ENCODE measurements around the gene UGT1A3. TPM values are rescaled to one million over a fixed set of nuclear protein-coding genes. Genes with fewer than 3 reads are reported as not detected.

Gene UGT1A3
- total and polyA plus RNA-seq, 7 donors: not detected

GRCh38 chr2:233711312-233712008 is 17.4 kb upstream of the UGT1A3 start:
- no peaks in the 10 kb centered on the region for H3K36me3 ChIP-seq (ENCODE audit: insufficient read depth in 1 of 2, low read depth in 1 of 2)
- WGBS, 3 donors: 32 to 37% (median 32%) methylated on average over 11 of the region's 11 CpGs
- DNase-seq (peak; percentile 59 to 75), ATAC-seq (peak in 1 of 4 donors; percentile 76)
- H3K27me3 ChIP-seq (ENCODE audit: insufficient read depth in 3 of 3, low read length in 2 of 3): no peaks in the 10 kb centered on the region
- no peak overlapping the region for H3K4me3 ChIP-seq
- H3K4me1 ChIP-seq: no peaks in the 10 kb centered on the region
- peak; percentile 48 for TF ChIP-seq CTCF (IDR thresholded peaks at IDR 0.05)
- intact Hi-C loops (cut with DNase I): no loop called here
- no peak overlapping the region for H3K27ac ChIP-seq
- no peaks in the 10 kb centered on the region for H3K9me3 ChIP-seq

DNA sequence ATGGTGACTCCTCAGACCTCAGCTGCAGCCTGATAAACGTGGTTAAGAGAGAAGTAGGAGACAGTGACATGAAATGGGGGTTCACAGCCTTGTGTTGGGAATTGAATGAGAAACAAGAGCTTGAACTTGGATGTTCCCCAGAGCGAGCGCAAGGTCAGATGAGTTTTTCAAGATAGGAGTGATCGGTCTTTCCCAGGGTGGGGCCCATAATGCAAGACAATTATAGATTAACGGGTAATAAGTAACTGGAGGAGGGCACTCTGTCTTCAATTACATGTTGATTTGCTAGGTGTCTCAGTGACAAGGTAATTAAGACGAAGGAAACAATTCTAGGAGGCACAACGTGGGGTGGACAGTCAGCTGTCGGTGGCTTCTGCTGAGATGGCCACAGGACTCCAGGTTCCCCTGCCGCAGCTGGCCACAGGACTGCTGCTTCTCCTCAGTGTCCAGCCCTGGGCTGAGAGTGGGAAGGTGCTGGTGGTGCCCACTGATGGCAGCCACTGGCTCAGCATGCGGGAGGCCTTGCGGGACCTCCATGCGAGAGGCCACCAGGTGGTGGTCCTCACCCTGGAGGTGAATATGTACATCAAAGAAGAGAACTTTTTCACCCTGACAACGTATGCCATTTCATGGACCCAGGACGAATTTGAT is 16.1 kb upstream of the UGT1A3 start, which contains the start of gene UGT1A5:
UGT1A5 (plus strand) TSS at position 297 of the 651 bp plus-strand sequence; CDS start at position 382, 85 bp downstream.
- WGBS, 3 donors: 76 to 83% (median 80%) methylated on average over 14 of the region's 14 CpGs
- Histone ChIP-seq H3K9me3 (no peaks in the 10 kb centered on the region), H3K27ac (no peak within 1 kb of the TSS), H3K4me1 (no peaks in the 10 kb centered on the region), H3K36me3 (ENCODE audit: insufficient read depth in 1 of 2, low read depth in 1 of 2) (no peaks in the 10 kb centered on the region), H3K27me3 (ENCODE audit: insufficient read depth in 3 of 3, low read length in 2 of 3) (no peaks in the 10 kb centered on the region), H3K4me3 (no peak within 1 kb of the TSS)
- no peak for TF ChIP-seq CTCF (IDR thresholded peaks at IDR 0.05)
- ATAC-seq: no peak
- intact Hi-C loops (cut with DNase I): no loop called here
- DNase-seq: no peak

DNA sequence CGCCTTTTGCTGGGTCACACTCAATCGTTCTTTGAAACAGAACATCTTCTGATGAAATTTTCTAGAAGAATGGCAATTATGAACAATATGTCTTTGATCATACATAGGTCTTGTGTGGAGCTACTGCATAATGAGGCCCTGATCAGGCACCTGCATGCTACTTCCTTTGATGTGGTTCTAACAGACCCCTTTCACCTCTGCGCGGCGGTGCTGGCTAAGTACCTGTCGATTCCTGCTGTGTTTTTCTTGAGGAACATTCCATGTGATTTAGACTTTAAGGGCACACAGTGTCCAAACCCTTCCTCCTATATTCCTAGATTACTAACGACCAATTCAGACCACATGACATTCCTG is 15.6 kb upstream of the UGT1A3 start:
- H3K36me3 ChIP-seq (ENCODE audit: insufficient read depth in 1 of 2, low read depth in 1 of 2): no peaks in the 10 kb centered on the region

GRCh38 chr2:233714121-233714520 is 14.7 kb upstream of the UGT1A3 start:
- no peaks in the 10 kb centered on the region for H3K36me3 ChIP-seq (ENCODE audit: insufficient read depth in 1 of 2, low read depth in 1 of 2)
- no peaks in the 10 kb centered on the region for H3K27me3 ChIP-seq (ENCODE audit: insufficient read depth in 3 of 3, low read length in 2 of 3)
- no peak for DNase-seq
- H3K4me3 ChIP-seq: no peak overlapping the region
- TF ChIP-seq CTCF (IDR thresholded peaks at IDR 0.05): no peak
- H3K27ac ChIP-seq: no peak overlapping the region
- intact Hi-C loops (cut with DNase I): no loop called here
- no peaks in the 10 kb centered on the region for H3K9me3 ChIP-seq
- no peaks in the 10 kb centered on the region for H3K4me1 ChIP-seq
- 69 to 78% (median 72%) methylated on average over 2 of the region's 2 CpGs for WGBS, 3 donors
- ATAC-seq: no peak

More for the DNA sequence above, 15.6 kb upstream of the UGT1A3 start:
- DNase-seq (no peak), ATAC-seq (no peak)
- TF ChIP-seq CTCF (IDR thresholded peaks at IDR 0.05): no peak
- intact Hi-C loops (cut with DNase I): no loop called here
- no peaks in the 10 kb centered on the region for H3K9me3 ChIP-seq
- no peak overlapping the region for H3K4me3 ChIP-seq
- WGBS, 3 donors: 73 to 85% (median 77%) methylated on average over 7 of the region's 7 CpGs
- no peaks in the 10 kb centered on the region for H3K4me1 ChIP-seq
- no peak overlapping the region for H3K27ac ChIP-seq
- H3K27me3 ChIP-seq (ENCODE audit: insufficient read depth in 3 of 3, low read length in 2 of 3): no peaks in the 10 kb centered on the region

Measured in psoas muscle (tissue), 8 donors.